DND-41 (cell line): Measurements from ENCODE around the gene KLHL30.

Experiments used
- EZH2 ChIP-seq: IDR thresholded peaks from 3 replicates; pipeline ENCODE4 v1.6.1; 2012; ENCODE audit warnings: borderline replicate concordance, low read depth, mild to moderate bottlenecking, moderate library complexity, low read length, inconsistent platforms; ENCODE audit not compliant: severe bottlenecking
- TF ChIP-seq, protein P1 (sequence below): IDR thresholded peaks from 2 replicates; pipeline ENCODE4 v1.5.1; 2012; ENCODE audit warnings: borderline replicate concordance, low read length, moderate library complexity, mild to moderate bottlenecking; ENCODE audit not compliant: poor library complexity, severe bottlenecking; ENCODE audit errors: extremely low read depth

DNA sequence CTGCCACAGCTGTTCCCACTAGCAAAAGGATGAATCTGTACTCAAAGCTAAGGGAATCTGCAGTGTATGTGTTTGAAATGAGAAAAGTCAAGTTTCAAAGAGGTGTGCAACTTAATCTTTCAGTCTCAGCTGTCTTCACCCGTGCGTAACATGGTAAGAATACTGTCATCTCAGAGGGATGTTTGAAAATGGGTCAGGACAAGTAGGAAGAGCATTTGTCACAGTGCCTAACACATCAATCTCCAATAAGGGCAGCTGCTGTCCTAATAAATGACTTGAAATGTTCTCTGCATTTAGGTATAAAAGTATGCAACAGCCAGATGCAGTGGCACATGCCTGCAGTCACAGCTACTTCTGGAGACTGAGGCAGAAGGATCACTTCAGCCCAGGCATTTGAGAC, 52.0 kb downstream of the KLHL30 start:
- TF ChIP-seq, protein P1, sequence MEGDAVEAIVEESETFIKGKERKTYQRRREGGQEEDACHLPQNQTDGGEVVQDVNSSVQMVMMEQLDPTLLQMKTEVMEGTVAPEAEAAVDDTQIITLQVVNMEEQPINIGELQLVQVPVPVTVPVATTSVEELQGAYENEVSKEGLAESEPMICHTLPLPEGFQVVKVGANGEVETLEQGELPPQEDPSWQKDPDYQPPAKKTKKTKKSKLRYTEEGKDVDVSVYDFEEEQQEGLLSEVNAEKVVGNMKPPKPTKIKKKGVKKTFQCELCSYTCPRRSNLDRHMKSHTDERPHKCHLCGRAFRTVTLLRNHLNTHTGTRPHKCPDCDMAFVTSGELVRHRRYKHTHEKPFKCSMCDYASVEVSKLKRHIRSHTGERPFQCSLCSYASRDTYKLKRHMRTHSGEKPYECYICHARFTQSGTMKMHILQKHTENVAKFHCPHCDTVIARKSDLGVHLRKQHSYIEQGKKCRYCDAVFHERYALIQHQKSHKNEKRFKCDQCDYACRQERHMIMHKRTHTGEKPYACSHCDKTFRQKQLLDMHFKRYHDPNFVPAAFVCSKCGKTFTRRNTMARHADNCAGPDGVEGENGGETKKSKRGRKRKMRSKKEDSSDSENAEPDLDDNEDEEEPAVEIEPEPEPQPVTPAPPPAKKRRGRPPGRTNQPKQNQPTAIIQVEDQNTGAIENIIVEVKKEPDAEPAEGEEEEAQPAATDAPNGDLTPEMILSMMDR, result no peak
- TF ChIP-seq EZH2, result no peak
